Thyroid gland (tissue), 4 donors: ENCODE measurements around the gene PORCN.

ENCODE experiments used
- POLR2A ChIP-seq, 2 donors: fragments of 450-650 bp; IDR thresholded peaks; one replicate each; pipeline ENCODE4 v1.6.1; 2017; ENCODE audit warnings: antibody characterized with exemption in 2 of 2, mild to moderate bottlenecking in 2 of 2, moderate library complexity in 1 of 2
- TF ChIP-seq, protein P1 (sequence below), 6 experiments: fragments of 200-600 bp in 3 of 6; fragments of 450-650 bp in 3 of 6; sonication (generic) in 3 of 6; IDR thresholded peaks; one replicate each; pipeline ENCODE4 v1.5.1; 2016 to 2019; ENCODE audit warnings: antibody characterized with exemption in 6 of 6, mild to moderate bottlenecking in 2 of 6, inconsistent platforms in 1 of 6, moderate library complexity in 1 of 6

GRCh38 chrX:48497871-48498270 lies 10.9 kb upstream of the PORCN start:
- TF ChIP-seq, protein P1, sequence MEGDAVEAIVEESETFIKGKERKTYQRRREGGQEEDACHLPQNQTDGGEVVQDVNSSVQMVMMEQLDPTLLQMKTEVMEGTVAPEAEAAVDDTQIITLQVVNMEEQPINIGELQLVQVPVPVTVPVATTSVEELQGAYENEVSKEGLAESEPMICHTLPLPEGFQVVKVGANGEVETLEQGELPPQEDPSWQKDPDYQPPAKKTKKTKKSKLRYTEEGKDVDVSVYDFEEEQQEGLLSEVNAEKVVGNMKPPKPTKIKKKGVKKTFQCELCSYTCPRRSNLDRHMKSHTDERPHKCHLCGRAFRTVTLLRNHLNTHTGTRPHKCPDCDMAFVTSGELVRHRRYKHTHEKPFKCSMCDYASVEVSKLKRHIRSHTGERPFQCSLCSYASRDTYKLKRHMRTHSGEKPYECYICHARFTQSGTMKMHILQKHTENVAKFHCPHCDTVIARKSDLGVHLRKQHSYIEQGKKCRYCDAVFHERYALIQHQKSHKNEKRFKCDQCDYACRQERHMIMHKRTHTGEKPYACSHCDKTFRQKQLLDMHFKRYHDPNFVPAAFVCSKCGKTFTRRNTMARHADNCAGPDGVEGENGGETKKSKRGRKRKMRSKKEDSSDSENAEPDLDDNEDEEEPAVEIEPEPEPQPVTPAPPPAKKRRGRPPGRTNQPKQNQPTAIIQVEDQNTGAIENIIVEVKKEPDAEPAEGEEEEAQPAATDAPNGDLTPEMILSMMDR (IDR thresholded peaks at IDR 0.05) = no peak
- TF ChIP-seq POLR2A (IDR thresholded peaks at IDR 0.05) = no peak
